GM19468 (cell line): ENCODE results near the gene CSNK1G2.

ENCODE experiments used
- ATAC-seq: cut with Tn5 transposase; IDR thresholded peaks from one replicate; pipeline ENCODE4 v1.9.1; 2021; ENCODE audit warnings: mild to moderate bottlenecking, moderate library complexity, moderate number of reproducible peaks; ENCODE audit not compliant: unreplicated experiment; ENCODE audit errors: extremely low read depth

Gene CSNK1G2

GRCh38 chr19:1941146-1942077, at the start of gene CSNK1G2:
Gene CSNK1G2, plus strand, starts transcription at chr19:1941172. Its CDS starts 28,601 bp downstream, at chr19:1969773.
- no peak for ATAC-seq

GRCh38 chr19:1893791-1894190, 47.2 kb upstream of the CSNK1G2 start:
- no peak for ATAC-seq

GRCh38 chr19:1896508-1896907, 44.5 kb upstream of the CSNK1G2 start:
- ATAC-seq, result no peak

- no peak for ATAC-seq
Measured at GRCh38 chr19:1901940-1902404, 39.0 kb upstream of the CSNK1G2 start.

- ATAC-seq, result no peak
Measured at GRCh38 chr19:1902923-1903322, 38.0 kb upstream of the CSNK1G2 start.

GRCh38 chr19:1904860-1905109, 36.2 kb upstream of the CSNK1G2 start:
- no peak for ATAC-seq

GRCh38 chr19:1905110-1905862, 35.7 kb upstream of the CSNK1G2 start, which contains the start of the genes ADAT3 and SCAMP4:
Gene ADAT3, plus strand, starts transcription at chr19:1905399. Its CDS starts 6,649 bp downstream, at chr19:1912048.
Gene SCAMP4, plus strand, starts transcription at chr19:1905399. Its CDS starts 9,621 bp downstream, at chr19:1915020.
- no peak for ATAC-seq

GRCh38 chr19:1905863-1906375, 35.1 kb upstream of the CSNK1G2 start:
- ATAC-seq, result no peak

- ATAC-seq, result no peak
Measured at GRCh38 chr19:1906985-1907562, 33.9 kb upstream of the CSNK1G2 start.

- ATAC-seq, result no peak
Measured at GRCh38 chr19:1907563-1908363, 33.2 kb upstream of the CSNK1G2 start.

GRCh38 chr19:1908364-1908678, 32.7 kb upstream of the CSNK1G2 start:
- ATAC-seq, result no peak

GRCh38 chr19:1909761-1910080, 31.3 kb upstream of the CSNK1G2 start:
- ATAC-seq, result no peak

GRCh38 chr19:1910177-1910576, 30.8 kb upstream of the CSNK1G2 start:
- ATAC-seq, result no peak

GRCh38 chr19:1911098-1911497, 29.9 kb upstream of the CSNK1G2 start:
- no peak for ATAC-seq

GRCh38 chr19:1911995-1912394, 29.0 kb upstream of the CSNK1G2 start:
- no peak for ATAC-seq

GRCh38 chr19:1912760-1913505, 28.0 kb upstream of the CSNK1G2 start:
- ATAC-seq, result no peak

GRCh38 chr19:1913781-1914577, 27.0 kb upstream of the CSNK1G2 start:
- no peak for ATAC-seq

GRCh38 chr19:1914826-1915341, 26.1 kb upstream of the CSNK1G2 start:
- ATAC-seq, result no peak
